GM12874 (cell line): ENCODE data around the gene SLC49A3.

ENCODE experiments used
- TF ChIP-seq, protein P1 (sequence below): IDR thresholded peaks from 2 replicates; pipeline ENCODE4 v1.5.1; 2011; ENCODE audit warnings: low read depth, mild to moderate bottlenecking, control low read depth, low read length, moderate library complexity; ENCODE audit not compliant: insufficient read depth

SLC49A3 gene

DNA sequence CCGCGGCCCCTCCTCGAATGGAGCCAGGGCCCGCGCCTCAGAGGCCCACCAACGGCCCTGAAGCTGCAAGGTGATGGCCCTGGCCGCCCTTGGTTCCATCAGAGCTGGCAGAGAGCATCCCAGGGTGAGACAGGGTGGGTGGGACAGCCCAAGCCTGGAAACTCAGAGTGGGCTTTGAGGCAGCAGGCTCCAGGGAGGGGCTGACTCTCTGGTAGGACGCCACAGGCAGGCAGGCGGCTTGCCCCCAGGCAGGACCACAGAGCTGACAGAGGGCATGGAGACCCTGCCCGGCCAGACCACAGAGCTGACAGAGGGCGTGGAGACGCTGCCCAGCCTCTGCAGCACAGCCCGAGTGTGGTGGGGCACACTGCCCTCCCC is 9.9 kb downstream of the SLC49A3 start:
- TF ChIP-seq, protein P1, sequence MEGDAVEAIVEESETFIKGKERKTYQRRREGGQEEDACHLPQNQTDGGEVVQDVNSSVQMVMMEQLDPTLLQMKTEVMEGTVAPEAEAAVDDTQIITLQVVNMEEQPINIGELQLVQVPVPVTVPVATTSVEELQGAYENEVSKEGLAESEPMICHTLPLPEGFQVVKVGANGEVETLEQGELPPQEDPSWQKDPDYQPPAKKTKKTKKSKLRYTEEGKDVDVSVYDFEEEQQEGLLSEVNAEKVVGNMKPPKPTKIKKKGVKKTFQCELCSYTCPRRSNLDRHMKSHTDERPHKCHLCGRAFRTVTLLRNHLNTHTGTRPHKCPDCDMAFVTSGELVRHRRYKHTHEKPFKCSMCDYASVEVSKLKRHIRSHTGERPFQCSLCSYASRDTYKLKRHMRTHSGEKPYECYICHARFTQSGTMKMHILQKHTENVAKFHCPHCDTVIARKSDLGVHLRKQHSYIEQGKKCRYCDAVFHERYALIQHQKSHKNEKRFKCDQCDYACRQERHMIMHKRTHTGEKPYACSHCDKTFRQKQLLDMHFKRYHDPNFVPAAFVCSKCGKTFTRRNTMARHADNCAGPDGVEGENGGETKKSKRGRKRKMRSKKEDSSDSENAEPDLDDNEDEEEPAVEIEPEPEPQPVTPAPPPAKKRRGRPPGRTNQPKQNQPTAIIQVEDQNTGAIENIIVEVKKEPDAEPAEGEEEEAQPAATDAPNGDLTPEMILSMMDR: no peak

DNA sequence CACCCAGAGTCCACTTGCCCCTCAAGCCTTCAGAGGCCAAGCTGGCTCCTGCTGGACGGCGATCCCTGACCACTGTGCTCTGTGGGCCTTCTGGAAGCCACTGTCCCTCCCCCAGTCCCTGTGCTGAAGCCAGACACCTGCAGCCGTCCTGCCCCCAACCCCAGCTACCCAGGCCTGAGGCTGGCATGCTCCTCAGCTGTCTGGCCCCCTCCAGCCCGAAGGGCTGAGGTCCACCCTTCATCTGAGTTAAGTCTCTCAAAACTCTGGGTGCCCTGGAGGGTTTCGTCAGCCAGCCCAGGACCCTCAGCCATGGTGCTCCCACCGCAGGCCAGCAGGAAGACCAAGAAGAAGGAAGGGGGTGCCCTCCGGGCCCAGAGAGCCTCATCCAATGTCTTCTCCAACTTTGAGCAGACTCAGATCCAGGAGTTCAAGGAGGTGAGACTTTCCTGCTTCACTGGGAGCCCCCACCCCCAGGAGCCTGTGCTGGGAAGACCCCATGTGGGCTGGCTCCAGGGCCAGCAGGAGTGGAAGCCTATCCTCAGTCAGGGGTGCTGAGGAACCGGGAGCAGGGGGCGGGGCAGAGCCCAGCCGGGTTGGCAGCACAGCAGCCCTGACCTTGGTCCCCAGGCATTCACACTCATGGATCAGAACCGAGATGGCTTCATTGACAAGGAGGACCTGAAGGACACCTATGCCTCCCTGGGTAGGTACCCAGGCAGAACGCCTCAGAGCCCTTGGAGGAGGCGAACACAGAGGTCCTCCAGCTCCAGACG is 10.4 kb downstream of the SLC49A3 start:
- TF ChIP-seq, protein P1: no peak

DNA sequence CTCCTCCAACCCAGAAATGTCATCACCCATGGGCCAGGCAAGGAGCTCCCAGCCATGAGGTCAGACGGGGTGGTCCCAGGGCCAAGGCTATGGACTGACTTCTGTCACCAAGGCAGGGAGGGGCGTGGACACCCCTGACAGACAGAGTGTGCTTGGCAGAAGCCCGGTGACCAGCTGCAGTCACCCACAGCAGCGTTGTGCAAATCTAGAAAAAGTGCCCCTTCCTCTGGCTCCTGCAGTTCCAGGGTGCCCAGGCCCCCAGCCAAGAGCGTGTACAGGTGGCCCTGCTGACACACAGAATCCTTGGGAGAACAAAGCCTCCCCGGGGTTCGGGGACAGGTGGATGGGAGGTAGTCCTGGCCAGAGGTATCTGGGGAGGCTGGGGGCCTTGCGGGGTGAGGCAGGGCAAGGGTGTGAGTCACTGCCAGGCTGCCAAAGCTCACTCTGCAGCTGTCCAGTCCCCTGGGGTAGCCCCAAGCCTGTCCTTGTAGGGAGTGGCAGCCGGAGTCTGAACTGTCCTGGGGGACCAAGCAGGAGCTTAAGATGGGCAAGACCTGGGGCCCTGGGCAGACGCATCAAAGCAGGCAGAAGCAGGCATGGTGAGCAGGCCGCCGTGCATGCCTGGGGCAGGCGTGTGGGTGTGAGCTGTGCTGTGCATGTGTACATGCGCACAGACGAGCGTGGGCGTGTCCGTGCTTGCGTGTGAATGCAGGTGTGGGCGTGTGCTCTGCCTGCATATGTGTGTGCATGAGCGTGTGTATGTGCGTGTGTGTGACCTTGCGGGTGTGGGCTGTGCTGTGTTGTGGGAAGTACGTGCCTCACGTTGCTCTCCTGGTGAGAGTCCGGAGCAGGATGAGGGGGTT is 11.3 kb downstream of the SLC49A3 start:
- TF ChIP-seq, protein P1: no peak

DNA sequence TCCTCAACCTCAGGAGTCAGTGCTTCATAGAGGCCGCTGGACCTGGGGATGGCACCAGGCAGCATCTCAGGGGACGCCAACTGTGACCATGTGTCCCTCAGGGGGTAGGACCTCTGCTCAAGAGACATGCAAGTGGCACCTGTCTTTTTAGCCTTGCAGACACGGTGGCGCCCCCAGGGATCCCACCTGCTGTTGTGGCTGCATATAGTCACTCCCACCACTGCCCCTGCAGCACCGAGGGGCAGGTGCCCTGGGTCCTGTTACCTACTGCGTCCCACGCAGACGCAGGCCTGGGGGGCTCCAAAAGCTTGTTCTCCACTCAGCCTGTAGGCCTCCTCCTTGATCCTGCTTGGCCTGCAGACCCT is 12.1 kb downstream of the SLC49A3 start:
- TF ChIP-seq, protein P1: no peak

DNA sequence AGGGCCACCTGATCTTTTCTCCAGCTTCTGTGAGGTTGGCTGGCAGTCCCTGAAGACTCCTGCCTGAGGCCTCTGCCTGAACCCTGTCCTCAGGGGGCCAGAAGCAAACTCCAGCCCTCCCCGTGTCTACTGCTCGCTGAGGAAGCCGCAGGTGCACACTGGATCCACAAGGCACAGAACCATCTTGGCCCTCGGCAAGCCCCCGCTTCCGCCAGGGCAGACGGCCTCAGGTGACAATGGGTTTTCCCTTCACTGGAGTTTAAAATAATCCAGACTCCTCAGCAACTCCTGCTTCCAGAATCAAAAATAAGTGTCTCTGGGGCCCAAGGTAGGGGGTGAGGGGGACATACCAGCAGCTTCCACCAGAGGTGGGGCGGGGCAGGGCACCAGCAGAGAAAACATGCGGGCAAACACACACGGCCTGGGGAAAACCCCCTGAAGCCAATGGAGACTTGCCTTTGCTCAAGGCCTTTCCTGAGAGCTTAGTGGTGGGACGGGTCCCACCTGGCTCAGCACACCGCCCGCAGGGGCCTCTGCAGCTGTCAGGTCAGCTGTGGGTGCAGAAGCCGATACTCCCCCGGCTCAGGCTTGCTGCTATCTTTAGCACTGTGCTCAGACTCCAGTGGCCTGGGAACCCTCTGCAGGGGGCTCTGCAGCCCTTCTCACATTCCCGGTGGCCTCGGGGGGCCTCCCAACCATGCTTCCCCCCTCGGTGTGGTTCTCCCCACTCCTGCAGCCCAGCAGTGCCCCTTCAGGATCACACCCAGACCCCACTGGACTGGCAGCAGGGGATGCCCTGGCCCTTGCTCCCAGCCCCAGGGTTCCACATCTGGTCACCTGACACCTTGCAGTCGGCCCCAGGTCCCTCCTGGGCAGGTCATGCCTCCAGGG is 12.7 kb downstream of the SLC49A3 start:
- TF ChIP-seq, protein P1: no peak

DNA sequence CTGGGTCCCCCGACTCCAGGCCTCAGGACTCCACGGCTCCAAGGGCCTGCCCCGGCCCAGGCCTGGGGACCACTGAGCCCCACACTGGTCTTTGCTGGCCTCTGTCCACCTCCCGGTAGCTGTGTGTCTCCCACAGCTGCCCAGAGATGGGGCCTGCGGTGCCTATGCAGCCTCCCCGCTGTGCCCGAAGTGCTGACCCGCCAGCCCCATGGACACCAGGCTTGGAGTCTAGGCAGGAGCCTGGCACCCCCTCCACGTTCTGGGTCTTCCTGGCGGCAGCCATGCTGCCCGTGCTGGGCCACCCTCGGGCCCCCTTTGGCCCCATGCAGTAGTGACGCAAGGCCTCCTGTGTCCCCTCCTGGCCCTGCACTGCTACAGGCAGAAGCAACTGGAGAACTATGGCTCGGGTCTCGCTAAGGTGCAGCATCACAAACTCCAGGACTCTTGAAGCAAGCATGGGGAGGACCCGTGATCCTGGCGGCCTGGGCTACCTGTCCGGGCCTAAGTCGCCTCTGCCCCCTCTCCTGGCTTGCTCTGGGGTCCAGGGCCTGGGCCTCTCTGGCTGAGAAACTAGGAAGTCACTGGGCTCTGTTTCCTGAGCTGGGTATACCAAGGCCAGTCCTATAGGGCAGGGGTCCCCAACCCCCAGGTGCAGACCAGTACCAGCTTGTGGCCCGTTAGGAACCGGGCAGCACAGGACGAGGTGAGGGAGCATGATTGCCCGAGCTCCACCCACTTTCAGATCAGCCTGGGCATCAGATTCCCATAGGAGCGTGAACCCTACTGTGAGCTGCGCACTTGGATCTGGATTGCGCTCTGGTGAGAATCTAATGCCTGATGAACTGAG is 13.7 kb downstream of the SLC49A3 start:
- TF ChIP-seq, protein P1: no peak
